Upper lobe of left lung (tissue), 6 donors: ENCODE results near the gene UTS2. TPM values are rescaled to one million over a fixed set of nuclear protein-coding genes. Genes with fewer than 3 reads are reported as not detected.

Experiments used
- ATAC-seq, 2 donors: fragments of 200-7000 bp; cut with Tn5 transposase; one replicate each; pipeline ENCODE4 v1.9.1; 2022; ENCODE audit warnings: mild to moderate bottlenecking in 2 of 2, moderate library complexity in 2 of 2; ENCODE audit not compliant: low FRiP score in 2 of 2
- DNase-seq, 2 donors: peaks; one replicate each; pipeline ENCODE4 v3.0.0-alpha.2; 2019 to 2020
- H3K27ac ChIP-seq, 4 donors: fragments of 200-600 bp; sonication (generic); one replicate each; pipeline ENCODE4 v1.5.1; 2016 to 2019
- H3K27me3 ChIP-seq, 4 donors: fragments of 200-600 bp; sonication (generic); one replicate each; pipeline ENCODE4 v1.5.1; 2017 to 2019
- H3K36me3 ChIP-seq, 4 donors: fragments of 200-600 bp; sonication (generic); one replicate each; pipeline ENCODE4 v1.5.1; 2016 to 2019
- H3K4me1 ChIP-seq, 4 donors: fragments of 200-600 bp; sonication (generic); one replicate each; pipeline ENCODE4 v1.5.1; 2018 to 2019
- H3K4me3 ChIP-seq, 4 donors: fragments of 200-600 bp; sonication (generic); one replicate each; pipeline ENCODE4 v1.5.1; 2017 to 2019; ENCODE audit warnings: mild to moderate bottlenecking in 2 of 4, moderate library complexity in 1 of 4
- H3K9me3 ChIP-seq, 4 donors: fragments of 200-600 bp; sonication (generic); one replicate each; pipeline ENCODE4 v1.5.1; 2018 to 2019
- CTCF ChIP-seq, 6 experiments: fragments of 450-650 bp in 4 of 6; fragments of 200-600 bp in 2 of 6; sonication (generic) in 2 of 6; IDR thresholded peaks; one replicate each; pipeline ENCODE4 v1.5.1; 2016 to 2019; ENCODE audit warnings: antibody characterized with exemption in 6 of 6
- EP300 ChIP-seq, 4 donors: sonication (generic); formaldehyde crosslinking; IDR thresholded peaks; one replicate each; pipeline ENCODE4 v1.5.1; 2017; ENCODE audit warnings: antibody characterized with exemption in 4 of 4, control low read depth in 2 of 4
- POLR2A ChIP-seq, 4 donors: fragments of 450-650 bp; IDR thresholded peaks; one replicate each; pipeline ENCODE4 v1.5.1; 2016 to 2017; ENCODE audit warnings: antibody characterized with exemption in 4 of 4, mild to moderate bottlenecking in 2 of 4
- POLR2AphosphoS5 ChIP-seq, 2 donors: sonication (generic); formaldehyde crosslinking; IDR thresholded peaks; one replicate each; pipeline ENCODE4 v1.5.1; 2017; ENCODE audit warnings: antibody characterized with exemption in 2 of 2
- WGBS, 2 donors: methylation state at CpG; one replicate each; pipeline ENCODE4 v1.1.5; 2017 to 2018; 5-methylcytosine and 5-hydroxymethylcytosine counted together
- total RNA-seq, 6 donors: library from RNA; depleted of rRNA in 4 of 6; stranded (reverse); fragments of >200 nt in 4 of 6; gene quantifications; one replicate each; pipeline versions ENCODE4 v1.1.0 to v1.2.1, GENCODE V29; 2016 to 2021
- donor health status: DM: no; HTN: no; CAD: no; lungs with moderate emphysema.
- donor health status: DM: no; HTN: yes; CAD: no; lungs with severe emphysema.

The UTS2 gene
- total RNA-seq, 6 donors from 2014 or later: not detected

GRCh38 chr1:7813677-7814373, 39.0 kb downstream of the UTS2 start:
- Histone ChIP-seq H3K27me3 (no peaks in the 10 kb centered on the region), H3K9me3 (peaks cover 0 to 4% (median 0%) of the 10 kb centered on the region in 4 donors), H3K4me1 (no peaks in the 10 kb centered on the region), H3K36me3 (peaks cover 6 to 78% (median 28%) of the 10 kb centered on the region in 4 donors), H3K27ac (no peak overlapping the region), H3K4me3 (no peak overlapping the region)
- DNase-seq: no peak
- TF ChIP-seq EP300 (IDR thresholded peaks at IDR 0.05) (no peak), POLR2A (IDR thresholded peaks at IDR 0.05) (no peak), CTCF (IDR thresholded peaks at IDR 0.05) (no peak), POLR2AphosphoS5 (IDR thresholded peaks at IDR 0.05) (no peak)
- WGBS, 2 donors: 97% methylated on average over 3 of the region's 3 CpGs
- ATAC-seq: no peak

GRCh38 chr1:7811476-7811875, 41.4 kb downstream of the UTS2 start:
- TF ChIP-seq EP300 (IDR thresholded peaks at IDR 0.05): no peak
- TF ChIP-seq POLR2AphosphoS5 (IDR thresholded peaks at IDR 0.05): no peak
- no peak for TF ChIP-seq CTCF (IDR thresholded peaks at IDR 0.05)
- peak in 1 of 4 donors; percentile 12 for TF ChIP-seq POLR2A (IDR thresholded peaks at IDR 0.05)
- Histone ChIP-seq H3K9me3 (peaks cover 0 to 4% (median 0%) of the 10 kb centered on the region in 4 donors), H3K4me3 (no peak overlapping the region), H3K36me3 (peaks cover 6 to 75% (median 29%) of the 10 kb centered on the region in 4 donors), H3K4me1 (no peaks in the 10 kb centered on the region), H3K27me3 (no peaks in the 10 kb centered on the region), H3K27ac (no peak overlapping the region)
- no peak for ATAC-seq
- 89 to 90% methylated on average over 6 of the region's 6 CpGs for WGBS, 2 donors
- no peak for DNase-seq

DNA sequence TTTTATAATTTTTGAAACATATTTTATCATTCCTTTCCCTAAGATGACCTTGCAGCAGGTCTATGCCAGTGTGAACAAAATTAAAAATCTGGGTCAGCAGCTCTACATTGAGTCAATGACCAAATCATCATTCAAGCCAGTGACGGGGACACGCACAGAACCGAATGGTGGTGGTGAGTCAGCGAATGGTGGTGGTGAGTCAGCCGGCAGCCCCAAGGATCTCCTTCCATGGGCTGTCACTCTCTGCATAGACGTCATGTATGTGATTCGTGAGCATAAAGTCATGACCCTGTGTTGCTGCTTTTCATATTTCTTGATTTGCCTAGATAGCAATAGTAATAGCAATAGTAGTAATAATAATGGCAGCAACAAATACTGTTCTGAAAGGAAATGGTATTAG, 42.5 kb downstream of the UTS2 start:
- 82 to 87% methylated on average over 7 of the region's 7 CpGs for WGBS, 2 donors
- Histone ChIP-seq H3K9me3 (peaks cover 0 to 4% (median 0%) of the 10 kb centered on the region in 4 donors), H3K36me3 (peaks cover 6 to 85% (median 37%) of the 10 kb centered on the region in 4 donors), H3K27me3 (no peaks in the 10 kb centered on the region), H3K27ac (no peak overlapping the region), H3K4me1 (no peaks in the 10 kb centered on the region), H3K4me3 (no peak overlapping the region)
- TF ChIP-seq POLR2AphosphoS5 (IDR thresholded peaks at IDR 0.05): no peak
- TF ChIP-seq EP300 (IDR thresholded peaks at IDR 0.05): no peak
- TF ChIP-seq CTCF (IDR thresholded peaks at IDR 0.05): no peak
- TF ChIP-seq POLR2A (IDR thresholded peaks at IDR 0.05): no peak
- ATAC-seq (no peak), DNase-seq (peak in 1 of 2 donors; percentile 31)

DNA sequence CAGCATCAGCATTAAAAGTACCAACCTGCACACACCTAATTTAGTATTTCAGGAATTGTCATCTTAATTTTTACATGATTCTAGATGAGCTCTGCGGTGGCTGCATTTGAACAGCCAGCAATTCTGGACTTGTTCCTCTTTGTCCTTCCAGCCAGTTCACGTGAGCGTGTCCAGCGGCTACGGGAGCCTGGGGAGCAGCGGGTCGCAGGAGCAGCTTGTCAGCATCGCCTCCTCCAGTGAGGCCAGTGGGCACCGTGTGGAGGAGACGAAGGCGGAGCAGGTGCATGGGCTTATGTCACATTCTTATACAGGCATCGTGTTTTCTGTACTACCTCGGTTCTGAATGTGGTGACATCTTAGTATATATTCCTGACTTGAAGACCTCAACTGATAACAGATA, 43.1 kb downstream of the UTS2 start:
- peak in 1 of 2 donors; percentile 50 for DNase-seq
- peaks cover 6 to 89% (median 42%) of the 10 kb centered on the region in 4 donors for H3K36me3 ChIP-seq

More for the DNA sequence above, 43.1 kb downstream of the UTS2 start:
- 93 to 96% methylated on average over 13 of the region's 13 CpGs for WGBS, 2 donors
- Histone ChIP-seq H3K9me3 (peaks cover 0 to 4% (median 0%) of the 10 kb centered on the region in 4 donors), H3K27ac (no peak overlapping the region), H3K4me1 (no peaks in the 10 kb centered on the region), H3K27me3 (no peaks in the 10 kb centered on the region), H3K4me3 (no peak overlapping the region)
- TF ChIP-seq POLR2AphosphoS5 (IDR thresholded peaks at IDR 0.05): no peak
- no peak for TF ChIP-seq POLR2A (IDR thresholded peaks at IDR 0.05)
- TF ChIP-seq CTCF (IDR thresholded peaks at IDR 0.05): no peak
- no peak for TF ChIP-seq EP300 (IDR thresholded peaks at IDR 0.05)
- ATAC-seq: no peak
